ENCODE data around the gene KLHL14.

DNA sequence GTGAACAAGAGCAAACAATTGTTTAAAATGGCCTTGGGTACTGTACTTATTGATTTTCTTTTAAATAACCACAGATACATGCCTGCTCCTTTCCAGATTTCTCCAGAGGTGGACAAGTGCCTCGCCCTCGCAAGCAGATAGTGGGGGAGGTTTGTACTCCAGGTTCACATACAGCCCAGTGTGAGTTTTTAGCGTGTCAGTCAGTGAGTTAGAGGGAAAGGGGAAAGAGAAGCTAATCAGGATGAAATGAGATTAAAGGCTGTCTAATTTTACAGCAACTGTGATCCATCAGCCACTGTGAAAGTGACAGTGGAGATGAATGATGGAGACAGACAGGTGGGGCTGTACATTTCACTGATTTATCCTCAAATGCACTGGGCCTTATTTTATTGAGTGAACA, 74.7 kb downstream of the KLHL14 start:
- TF ChIP-seq, protein P1, sequence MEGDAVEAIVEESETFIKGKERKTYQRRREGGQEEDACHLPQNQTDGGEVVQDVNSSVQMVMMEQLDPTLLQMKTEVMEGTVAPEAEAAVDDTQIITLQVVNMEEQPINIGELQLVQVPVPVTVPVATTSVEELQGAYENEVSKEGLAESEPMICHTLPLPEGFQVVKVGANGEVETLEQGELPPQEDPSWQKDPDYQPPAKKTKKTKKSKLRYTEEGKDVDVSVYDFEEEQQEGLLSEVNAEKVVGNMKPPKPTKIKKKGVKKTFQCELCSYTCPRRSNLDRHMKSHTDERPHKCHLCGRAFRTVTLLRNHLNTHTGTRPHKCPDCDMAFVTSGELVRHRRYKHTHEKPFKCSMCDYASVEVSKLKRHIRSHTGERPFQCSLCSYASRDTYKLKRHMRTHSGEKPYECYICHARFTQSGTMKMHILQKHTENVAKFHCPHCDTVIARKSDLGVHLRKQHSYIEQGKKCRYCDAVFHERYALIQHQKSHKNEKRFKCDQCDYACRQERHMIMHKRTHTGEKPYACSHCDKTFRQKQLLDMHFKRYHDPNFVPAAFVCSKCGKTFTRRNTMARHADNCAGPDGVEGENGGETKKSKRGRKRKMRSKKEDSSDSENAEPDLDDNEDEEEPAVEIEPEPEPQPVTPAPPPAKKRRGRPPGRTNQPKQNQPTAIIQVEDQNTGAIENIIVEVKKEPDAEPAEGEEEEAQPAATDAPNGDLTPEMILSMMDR (IDR thresholded peaks at IDR 0.05): no peak
- TF ChIP-seq POLR2A (IDR thresholded peaks at IDR 0.05): no peak

Measured in body of pancreas (tissue), 4 donors.